H1 (cell line): ENCODE results near the gene ZNF530.

Source experiments
- BACH1 ChIP-seq: IDR thresholded peaks from 2 replicates; pipeline ENCODE4 v1.6.1; 2012; ENCODE audit warnings: low read length, improper control_type of control experiment
- CEBPB ChIP-seq: IDR thresholded peaks from 2 replicates; pipeline ENCODE4 v1.6.1; 2012; ENCODE audit warnings: low read depth, low read length
- CHD2 ChIP-seq: IDR thresholded peaks from 2 replicates; pipeline ENCODE4 v1.6.1; 2012; ENCODE audit warnings: low read length, improper control_type of control experiment
- CTCF ChIP-seq, 3 experiments: IDR thresholded peaks; 1 replicate in 2 of 3; 2 replicates in 1 of 3; pipeline versions ENCODE4 v1.5.1 to v1.6.1; 2011; ENCODE audit warnings: low read length in 3 of 3, mild to moderate bottlenecking in 3 of 3, inconsistent platforms in 2 of 3, low read depth in 1 of 3, moderate library complexity in 1 of 3; ENCODE audit not compliant: insufficient read depth in 1 of 3; ENCODE audit errors: control extremely low read depth in 1 of 3
- EZH2 ChIP-seq: fragments of 200-600 bp; sonication (generic); IDR thresholded peaks from 2 replicates; pipeline ENCODE4 v1.7.1; 2012; ENCODE audit warnings: low read depth, mild to moderate bottlenecking, moderate library complexity, low read length, inconsistent platforms; ENCODE audit not compliant: severe bottlenecking
- JUND ChIP-seq: IDR thresholded peaks from 2 replicates; pipeline ENCODE4 v1.6.1; 2011; ENCODE audit warnings: mild to moderate bottlenecking, improper control_type of control experiment, low read length
- POLR2A ChIP-seq, 2 experiments: IDR thresholded peaks; 1 replicate in 1 of 2; 2 replicates in 1 of 2; pipeline ENCODE4 v1.6.1; 2011; ENCODE audit warnings: low read depth in 2 of 2, low read length in 2 of 2, mild to moderate bottlenecking in 2 of 2; ENCODE audit errors: control extremely low read depth in 1 of 2
- POLR2AphosphoS5 ChIP-seq: IDR thresholded peaks from 2 replicates; pipeline ENCODE4 v1.6.1; 2011; ENCODE audit warnings: low read depth, low read length
- SP1 ChIP-seq: IDR thresholded peaks from 2 replicates; pipeline ENCODE4 v1.6.1; 2011; ENCODE audit warnings: low read depth, low read length
- TAF1 ChIP-seq: IDR thresholded peaks from 2 replicates; pipeline ENCODE4 v1.6.1; 2011; ENCODE audit warnings: mild to moderate bottlenecking, low read depth, low read length
- USF2 ChIP-seq: IDR thresholded peaks from 2 replicates; pipeline ENCODE4 v1.6.1; 2011; ENCODE audit warnings: low read length, improper control_type of control experiment
- YY1 ChIP-seq: IDR thresholded peaks from 2 replicates; pipeline ENCODE4 v1.6.1; 2011; ENCODE audit warnings: low read depth, mild to moderate bottlenecking, low read length
- TF ChIP-seq, protein P1 (sequence below): IDR thresholded peaks from 2 replicates; pipeline ENCODE4 v1.6.1; 2012; ENCODE audit warnings: low read length, inconsistent platforms
- TF ChIP-seq, protein P2 (sequence below): IDR thresholded peaks from 2 replicates; pipeline ENCODE4 v1.6.1; 2011; ENCODE audit warnings: low read depth, mild to moderate bottlenecking, low read length; ENCODE audit not compliant: insufficient read depth

- TF ChIP-seq CTCF (IDR thresholded peaks at IDR 0.05; ENCODE audit: control extremely low read depth in 1 of 3, insufficient read depth in 1 of 3, low read depth in 1 of 3, low read length in 3 of 3) (no peak), POLR2AphosphoS5 (no peak), CEBPB (no peak), TAF1 (no peak), JUND (no peak), SP1 (no peak), USF2 (no peak), POLR2A (IDR thresholded peaks at IDR 0.05; ENCODE audit: control extremely low read depth in 1 of 2, low read depth in 2 of 2, low read length in 2 of 2) (no peak), EZH2 (no peak), YY1 (no peak), CHD2 (no peak), BACH1 (no peak)
- TF ChIP-seq, protein P1, sequence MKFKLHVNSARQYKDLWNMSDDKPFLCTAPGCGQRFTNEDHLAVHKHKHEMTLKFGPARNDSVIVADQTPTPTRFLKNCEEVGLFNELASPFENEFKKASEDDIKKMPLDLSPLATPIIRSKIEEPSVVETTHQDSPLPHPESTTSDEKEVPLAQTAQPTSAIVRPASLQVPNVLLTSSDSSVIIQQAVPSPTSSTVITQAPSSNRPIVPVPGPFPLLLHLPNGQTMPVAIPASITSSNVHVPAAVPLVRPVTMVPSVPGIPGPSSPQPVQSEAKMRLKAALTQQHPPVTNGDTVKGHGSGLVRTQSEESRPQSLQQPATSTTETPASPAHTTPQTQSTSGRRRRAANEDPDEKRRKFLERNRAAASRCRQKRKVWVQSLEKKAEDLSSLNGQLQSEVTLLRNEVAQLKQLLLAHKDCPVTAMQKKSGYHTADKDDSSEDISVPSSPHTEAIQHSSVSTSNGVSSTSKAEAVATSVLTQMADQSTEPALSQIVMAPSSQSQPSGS, result no peak
- TF ChIP-seq, protein P2, sequence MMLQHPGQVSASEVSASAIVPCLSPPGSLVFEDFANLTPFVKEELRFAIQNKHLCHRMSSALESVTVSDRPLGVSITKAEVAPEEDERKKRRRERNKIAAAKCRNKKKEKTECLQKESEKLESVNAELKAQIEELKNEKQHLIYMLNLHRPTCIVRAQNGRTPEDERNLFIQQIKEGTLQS, result no peak
Measured at GRCh38 chr19:57653689-57654088, 54.0 kb downstream of the ZNF530 start.
